GM21529 (cell line): ENCODE measurements around the gene ANKRD16.

Experiments
- ATAC-seq: cut with Tn5 transposase; IDR thresholded peaks from one replicate; pipeline ENCODE4 v1.9.1; 2021; ENCODE audit not compliant: unreplicated experiment

ANKRD16 gene

GRCh38 chr10:5812283-5813090, 77.2 kb downstream of the ANKRD16 start:
- peak; percentile 21 for ATAC-seq
